Suppressor macrophage treated with lipopolysaccharide for 1 hour (primary cell): ENCODE measurements around the gene LCMT1.
A peak's percentile ranks its signal among the peaks of the same experiment; 100 is the strongest.

Experiments used
- DNase-seq, 3 donors: peaks; one replicate each; pipeline ENCODE4 v3.0.0-alpha.2; 2020 to 2022

LCMT1 gene

DNA sequence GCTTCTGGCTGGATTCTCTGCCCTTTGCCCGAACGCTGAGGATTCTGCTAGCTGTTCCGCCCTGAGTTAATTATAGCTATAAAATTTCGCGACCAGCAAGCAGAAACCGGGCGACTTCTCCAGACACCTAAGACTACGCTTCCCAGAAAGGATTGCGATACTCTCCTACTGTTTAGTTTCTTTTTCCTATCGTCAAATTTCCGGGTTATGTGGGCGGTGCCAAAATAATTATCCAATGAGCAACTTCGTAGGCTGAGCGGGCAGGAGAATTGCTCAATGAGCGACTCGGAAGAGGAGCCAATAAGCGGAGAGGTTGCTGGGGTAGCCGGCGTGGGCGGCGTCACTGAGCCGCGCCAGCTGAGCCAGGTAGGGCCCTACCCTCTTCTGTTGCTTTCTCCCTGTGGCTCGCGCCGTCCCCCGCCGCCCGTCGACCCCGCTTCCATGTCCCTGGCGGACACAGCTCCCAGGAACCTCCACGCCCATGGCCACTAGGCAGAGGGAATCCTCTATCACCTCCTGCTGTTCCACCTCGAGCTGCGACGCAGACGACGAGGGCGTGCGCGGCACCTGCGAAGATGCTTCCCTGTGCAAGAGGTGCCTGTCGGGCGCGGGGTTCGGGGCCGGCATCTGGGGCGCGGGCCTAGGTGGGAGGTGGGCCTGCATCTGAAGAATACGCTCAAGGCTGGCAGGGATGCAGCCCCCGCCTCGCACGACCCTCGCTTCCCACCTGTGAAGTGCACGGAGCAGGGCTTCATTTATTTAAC lies at the start of gene LCMT1:
Gene LCMT1, plus strand, starts transcription at position 340 of the 764 bp plus-strand sequence. Its CDS starts 142 bp downstream, at position 482.
- DNase-seq: peak; percentile 96 to 100 (median 99)

DNA sequence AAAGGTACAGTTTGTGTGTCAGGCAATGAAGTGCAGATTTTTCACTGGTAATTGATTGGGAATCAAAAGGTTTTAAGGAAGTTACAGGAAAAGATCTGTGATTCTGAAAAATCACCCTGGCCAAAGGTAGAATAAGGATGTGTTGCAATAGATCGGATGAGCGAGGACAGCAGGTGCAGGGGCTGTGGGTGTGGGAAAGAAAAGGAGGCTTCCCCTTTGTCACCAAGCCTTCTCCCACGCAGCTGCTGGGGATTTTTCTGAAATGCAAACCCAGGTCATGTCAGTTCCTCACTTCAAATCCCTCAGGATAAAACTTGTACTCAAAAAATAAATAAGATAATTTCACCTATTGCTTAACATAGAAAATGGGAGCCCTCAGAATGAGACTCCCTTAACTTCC lies 48.4 kb upstream of the LCMT1 start:
- peak; percentile 82 to 85 (median 85) for DNase-seq

DNA sequence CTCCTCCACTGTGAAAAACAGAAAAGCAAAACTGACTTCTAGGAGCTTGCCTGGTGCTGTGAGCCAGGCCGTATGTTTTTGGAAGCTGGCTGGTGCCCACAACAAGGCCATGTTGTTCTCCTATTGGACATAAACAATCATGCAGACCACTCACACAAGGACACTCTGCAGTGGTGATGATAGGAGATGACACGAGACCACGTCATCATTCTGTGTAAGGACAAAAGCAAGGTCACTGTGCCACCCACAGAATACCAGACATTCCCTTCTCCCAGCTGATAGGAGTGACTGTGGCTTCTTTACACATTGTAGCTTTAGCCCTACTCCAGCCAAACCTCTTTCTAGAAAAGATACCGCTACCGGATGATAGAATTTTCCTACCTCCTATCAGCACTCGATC lies 47.7 kb upstream of the LCMT1 start:
- DNase-seq: peak; percentile 53 to 67 (median 55)

DNA sequence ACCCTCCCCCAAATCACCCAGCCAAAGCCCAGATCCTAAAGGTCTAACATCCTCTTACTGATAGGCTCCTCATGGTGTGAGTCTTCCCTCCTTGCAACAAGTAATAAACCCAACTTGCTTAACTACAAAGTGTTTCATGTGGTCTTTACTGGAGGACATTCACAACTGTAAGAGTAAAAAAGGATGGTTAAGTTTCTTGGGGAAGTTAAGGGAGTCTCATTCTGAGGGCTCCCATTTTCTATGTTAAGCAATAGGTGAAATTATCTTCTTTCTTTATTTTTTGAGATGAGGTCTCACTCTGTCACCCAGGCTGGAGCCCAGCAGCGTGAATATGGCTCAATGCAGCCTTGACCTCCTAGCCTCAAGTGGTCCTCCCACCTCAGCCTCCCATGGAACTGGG lies 47.3 kb upstream of the LCMT1 start:
- peak in 2 of 3 donors; percentile 16 to 40 for DNase-seq

DNA sequence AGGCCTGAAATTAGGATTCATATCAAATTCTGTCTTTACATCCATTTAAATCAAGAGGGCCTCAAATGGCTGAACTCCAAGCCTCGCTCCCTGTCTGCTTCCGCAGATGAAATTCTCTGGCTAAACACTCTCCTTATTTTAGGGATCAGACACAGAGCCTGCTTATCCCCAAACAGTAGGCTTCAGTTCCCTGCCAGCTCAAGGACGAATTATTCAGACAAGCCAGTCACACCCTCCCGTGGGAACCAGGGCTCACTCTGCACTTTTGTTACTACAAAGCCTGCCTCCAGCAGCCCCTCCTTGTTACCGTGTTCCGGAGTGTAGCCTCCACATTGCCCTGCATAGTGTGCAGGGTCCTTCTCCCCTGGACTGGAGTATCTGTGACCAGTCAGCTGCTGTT lies 46.6 kb upstream of the LCMT1 start:
- no peak for DNase-seq

DNA sequence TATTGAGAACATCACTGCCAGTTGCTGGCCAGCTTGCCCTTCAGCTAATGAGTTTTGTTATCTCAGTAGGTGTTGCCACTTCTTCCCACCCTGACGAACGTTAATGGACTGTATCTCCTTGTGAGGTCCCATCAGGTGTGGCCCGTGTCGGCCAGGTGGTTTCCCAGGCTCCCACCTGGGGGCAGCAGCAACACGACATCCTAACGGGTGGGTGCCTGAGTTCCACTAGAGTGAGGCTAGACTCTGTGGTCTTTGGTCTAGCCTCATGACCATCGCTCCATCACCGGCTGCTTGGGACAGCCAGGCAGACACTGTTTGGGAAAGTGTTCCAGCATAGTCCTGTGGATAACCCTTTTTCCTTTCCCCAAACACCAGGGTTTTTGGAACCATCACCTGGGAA lies 45.6 kb upstream of the LCMT1 start:
- no peak for DNase-seq

DNA sequence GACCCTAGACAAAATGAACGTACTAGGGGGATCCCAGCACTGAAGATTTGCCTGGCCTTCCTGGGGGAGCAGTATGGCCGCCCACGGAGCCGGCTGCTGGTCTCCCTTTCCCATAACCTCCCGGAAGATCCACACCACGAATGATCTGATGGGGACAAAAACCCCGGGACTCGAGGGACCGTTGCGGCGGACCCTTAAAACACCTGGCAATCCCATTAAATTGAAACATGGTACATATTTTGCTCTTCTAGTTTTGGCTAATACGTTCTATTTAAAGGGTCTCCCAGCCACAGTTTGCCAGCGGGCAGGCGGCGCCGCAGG lies 45.2 kb upstream of the LCMT1 start:
- no peak for DNase-seq

DNA sequence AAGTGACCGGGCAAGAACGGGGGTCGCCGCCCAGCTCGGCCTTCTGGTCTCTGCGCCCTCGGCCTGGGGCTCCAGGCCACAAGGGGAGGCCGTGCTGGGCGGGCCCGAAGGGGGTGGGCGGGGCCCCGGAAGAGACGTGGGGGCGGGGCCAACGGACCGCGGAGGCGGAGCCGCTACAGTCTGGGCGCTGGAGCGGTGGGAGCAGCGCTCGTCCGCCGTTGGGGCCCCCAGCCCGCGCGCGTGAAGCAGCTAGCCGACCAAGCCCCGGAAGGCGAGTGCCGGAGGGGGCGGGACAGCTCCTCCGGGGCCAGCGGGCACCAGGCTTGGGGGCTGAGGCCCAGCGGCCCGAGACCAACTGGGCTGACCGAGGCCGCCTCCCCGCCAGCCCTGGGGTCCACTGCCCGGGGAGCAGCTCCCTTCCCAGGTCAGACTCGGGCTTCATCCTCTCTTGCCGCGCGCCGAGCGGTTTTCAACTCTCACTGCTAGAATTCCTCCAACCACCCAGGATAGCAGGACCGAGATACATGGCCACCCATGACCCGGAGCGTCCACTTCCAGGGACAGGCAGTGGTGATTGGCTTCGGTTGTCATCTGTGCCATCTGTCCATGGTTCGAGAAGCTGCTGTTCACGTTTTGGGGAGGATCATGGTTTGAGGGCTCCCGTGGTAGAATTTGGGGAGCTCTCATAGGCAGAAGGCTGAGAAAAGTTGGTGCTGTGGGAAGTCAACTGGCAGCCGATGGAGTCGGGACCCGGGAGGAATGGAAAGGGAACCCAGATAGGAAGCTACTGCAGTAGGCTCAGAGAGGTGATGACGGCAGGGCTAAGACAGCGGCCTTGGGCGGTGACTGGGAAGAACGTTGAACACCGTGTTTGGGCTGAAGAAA lies 44.6 kb upstream of the LCMT1 start:
- peak; percentile 83 to 95 (median 90) for DNase-seq

DNA sequence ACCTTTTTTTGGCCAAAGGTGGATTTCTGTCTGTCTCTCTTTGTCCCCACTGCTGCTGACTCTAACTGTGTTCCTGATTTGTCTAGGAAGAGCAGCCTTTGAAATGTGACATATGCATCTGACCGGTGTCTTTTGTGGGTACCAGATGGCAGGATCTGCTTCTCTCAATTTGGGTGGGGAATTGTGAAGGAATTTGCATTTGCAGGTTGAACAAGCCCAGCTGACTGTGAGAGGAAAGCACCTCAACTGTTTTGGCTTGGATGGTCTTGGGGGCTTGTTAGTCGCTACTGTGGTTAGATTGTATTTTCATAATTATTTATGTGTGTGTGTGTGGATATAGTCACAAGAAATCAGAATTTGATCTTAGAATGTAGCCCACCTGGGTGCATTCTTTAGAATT lies 37.7 kb upstream of the LCMT1 start:
- no peak for DNase-seq

DNA sequence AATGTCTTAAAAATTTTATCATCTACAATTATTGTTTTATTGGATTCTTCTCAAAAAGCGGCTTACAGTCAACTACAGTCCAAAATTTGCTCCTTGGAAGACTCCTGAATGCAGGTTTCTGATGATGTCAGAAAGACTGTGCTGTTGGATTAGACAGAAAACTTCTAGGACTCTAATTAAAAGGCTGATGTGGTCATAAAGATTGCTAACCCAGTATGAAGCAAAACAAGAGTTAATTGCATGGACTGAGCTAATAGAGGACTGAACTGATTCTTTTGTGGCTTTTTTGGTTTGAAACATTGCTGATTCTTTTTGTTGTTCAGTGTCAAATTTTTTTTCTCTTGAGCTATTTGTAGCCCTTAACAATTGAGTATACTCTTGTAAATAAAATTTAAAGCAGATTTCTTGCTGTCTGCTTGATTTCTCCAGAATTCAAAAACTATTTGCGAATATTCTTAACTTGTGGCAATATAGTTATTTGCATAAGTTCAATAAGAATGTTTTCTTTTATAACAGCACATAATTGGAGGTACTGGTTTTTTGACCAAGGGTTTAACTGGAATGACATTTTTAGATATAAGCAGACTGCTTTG lies 33.1 kb upstream of the LCMT1 start:
- DNase-seq: no peak

DNA sequence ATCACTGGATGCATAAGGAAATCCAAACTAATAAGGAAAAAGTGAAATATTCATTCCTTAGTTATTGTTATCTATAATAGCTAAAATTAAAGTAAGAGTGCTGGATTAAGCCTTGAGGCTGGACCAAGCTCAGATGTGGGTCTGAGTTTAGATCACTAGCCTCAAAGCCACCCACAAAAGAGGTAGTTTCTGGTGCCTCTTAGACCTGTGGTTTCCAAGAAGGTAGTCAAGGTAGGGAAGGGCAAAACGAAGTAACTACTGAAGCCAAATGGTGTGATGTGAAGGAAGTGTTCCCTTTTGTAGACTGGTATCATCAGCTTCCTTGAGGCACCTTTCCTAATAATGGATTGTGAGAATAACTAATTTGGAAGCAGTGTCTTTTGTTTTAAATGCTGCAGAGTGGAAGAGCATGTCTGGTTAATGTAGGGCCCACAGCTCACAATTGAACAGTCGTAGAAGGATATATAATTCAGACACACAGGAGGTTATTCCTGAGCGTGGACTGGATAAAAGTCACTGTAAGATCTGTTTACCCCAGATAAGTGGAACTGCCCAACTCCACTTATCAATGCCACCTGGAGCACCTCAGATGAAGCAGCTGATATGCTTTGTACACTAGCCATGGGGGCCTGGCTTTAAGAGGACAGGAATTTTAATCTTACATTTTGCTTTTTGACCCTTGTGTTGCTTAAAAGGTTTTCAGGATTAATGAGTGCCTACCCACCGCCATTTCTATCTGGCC lies 31.7 kb upstream of the LCMT1 start:
- no peak for DNase-seq

DNA sequence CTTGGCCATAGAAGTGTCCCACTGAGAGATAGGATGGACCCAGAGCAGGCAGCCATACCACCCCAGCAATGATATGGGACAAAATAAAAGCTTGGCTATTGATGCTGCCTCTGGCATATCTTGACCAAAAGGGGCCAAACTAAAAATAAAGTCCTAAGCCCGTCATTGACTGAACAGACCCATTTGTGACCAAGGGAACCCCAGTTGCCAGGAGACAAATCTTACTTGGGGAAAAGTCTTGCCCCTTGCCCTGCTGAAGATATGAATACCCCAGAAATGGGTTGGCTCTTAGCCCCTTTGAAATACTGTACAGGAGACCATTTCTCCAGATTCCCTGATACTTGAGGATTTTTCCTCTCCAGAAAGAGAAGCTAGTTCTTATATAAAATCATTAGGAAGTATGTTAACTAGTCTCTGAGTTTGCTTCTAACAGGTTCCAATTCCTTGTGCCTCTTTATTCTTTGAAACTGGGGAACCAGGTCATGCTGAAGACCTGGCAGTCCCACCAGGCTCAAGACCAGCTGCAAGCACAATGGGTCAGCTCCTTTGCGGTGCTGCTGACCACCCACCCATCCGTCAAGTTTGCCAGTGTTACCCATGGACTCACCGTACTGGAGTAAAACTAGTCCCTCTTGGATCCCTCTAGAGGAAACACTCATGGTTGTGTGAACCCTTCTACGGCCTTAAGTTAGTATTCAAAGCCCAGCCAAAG lies 31.0 kb upstream of the LCMT1 start:
- no peak for DNase-seq

DNA sequence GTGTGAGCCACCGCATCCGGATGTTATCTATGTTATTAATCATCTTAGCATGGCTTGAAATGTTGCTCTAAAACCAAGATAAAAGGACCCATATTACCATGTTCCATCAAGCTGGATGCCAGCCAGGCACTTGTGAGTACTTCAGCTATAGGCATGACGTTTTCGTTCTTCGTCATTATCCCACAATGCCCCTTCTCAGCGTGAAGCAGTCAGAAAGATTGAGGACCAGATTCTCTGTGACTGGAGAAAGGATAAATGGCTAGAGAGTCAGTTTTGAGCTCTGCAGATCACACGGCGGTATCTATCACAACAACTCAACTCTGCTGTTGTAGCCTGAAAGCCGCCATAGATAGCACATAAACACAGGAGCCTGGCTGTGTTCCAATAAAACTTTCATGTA lies 29.8 kb upstream of the LCMT1 start:
- no peak for DNase-seq

DNA sequence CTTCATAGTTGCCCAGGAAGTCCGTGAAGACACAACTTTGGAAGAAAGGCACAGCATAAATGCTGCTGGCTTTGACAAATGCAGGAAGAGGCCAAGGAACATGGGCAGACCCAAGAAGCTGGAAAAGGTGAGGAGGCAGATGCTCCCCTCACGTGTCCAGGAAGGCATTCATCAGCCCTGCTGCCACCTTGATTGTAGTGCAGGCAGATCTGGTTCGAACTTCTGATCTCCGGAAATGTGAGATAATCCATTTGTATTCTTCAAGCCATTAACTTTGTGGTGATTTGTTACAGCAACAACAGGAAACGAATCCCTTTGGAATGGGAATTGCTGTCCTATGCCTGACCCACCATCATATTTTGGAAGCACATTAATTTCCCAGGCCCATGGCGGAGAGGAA lies 28.5 kb upstream of the LCMT1 start:
- no peak for DNase-seq

DNA sequence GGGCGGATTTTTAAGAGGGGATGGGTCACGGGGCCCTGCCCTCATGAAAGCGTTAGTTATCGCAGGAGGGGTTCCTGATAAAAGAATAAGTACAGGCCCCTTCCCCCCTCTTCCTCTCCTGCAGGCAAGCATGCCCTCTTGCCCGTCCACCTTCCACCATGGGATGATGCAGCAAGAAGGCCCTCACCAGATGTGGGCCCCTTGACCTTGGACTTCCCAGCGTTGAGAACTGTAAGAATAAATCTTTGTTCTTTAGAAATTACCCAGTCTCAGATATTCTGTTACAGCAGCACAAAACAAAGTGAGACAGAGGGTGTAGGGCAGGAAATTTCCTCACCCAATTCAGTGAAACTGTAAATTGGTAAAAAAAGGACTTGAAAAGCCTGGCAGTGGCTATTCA lies 27.8 kb upstream of the LCMT1 start:
- no peak for DNase-seq

DNA sequence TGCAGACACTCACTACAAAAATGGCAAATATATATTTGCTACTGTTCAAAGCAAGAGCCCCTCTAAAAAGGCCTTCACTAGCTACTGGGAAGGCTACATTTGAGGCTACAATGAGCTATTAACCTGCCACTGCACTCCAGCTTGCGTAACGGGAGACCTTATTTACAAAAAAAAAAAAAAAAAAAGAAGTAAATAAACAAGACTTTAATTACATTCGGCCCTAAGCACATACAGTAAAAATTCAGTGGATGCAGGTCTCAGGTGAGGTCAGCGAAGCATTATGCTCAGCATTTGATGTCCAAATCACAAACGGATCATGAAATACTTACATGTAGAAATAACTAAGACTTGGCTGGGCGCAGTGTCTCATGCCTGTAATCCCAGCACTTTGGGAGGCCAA lies 26.7 kb upstream of the LCMT1 start:
- no peak for DNase-seq

DNA sequence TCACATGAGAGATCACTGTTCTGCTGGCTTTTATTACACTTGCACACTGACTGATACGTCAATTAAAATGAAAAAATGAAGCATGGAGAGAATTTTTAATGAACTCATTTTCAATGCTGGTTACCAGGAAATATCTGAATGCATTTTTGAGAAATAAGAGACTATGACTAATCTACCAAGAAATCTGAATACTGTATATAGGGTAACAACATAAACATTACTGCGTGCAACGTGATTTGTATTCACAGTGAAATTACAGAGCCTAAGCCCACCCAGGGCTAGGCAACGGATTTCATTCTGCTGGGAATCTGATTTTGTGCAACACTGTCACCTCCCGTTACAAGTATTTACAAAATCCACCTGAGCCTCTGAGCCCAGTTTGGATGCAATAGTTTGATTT lies 23.8 kb upstream of the LCMT1 start:
- no peak for DNase-seq

DNA sequence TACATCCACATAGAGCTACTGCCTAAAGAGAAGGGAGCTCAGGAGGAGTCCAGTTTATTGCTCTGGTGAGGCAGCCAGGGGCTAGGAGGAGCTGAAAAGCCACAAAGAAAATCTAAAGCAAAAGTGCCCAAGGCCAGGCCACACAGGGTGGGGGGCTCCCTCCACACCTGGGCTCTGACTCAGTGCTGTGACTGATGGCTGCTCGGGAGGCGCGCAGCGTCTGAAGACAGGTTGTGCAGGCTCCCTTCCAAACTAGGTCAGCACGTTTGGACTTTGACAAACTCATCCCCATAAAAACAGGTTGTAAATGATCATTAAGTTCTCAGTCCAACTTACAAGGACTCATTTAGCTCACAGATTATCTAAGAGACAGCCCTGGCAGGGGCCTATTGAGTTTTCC lies 22.2 kb upstream of the LCMT1 start:
- no peak for DNase-seq

DNA sequence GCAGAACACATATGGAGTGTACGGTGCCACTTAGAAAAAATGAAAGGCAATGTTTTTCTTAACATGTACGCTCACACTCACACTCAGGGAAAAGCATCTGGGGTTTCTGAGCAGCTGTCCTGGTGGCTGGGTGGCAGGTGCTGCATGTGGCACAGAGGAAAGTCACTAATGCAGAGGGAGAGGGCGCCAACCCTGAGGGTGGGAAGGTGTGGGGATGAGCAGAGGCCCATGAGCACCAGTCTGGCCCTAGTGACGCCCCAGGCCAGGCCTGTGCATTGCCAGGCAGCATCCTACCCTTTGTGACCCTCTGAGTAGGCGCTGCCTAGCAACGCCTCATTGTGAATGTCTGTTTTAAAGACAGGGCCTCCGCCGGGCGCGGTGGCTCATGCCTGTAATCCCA lies 19.1 kb upstream of the LCMT1 start:
- no peak for DNase-seq

DNA sequence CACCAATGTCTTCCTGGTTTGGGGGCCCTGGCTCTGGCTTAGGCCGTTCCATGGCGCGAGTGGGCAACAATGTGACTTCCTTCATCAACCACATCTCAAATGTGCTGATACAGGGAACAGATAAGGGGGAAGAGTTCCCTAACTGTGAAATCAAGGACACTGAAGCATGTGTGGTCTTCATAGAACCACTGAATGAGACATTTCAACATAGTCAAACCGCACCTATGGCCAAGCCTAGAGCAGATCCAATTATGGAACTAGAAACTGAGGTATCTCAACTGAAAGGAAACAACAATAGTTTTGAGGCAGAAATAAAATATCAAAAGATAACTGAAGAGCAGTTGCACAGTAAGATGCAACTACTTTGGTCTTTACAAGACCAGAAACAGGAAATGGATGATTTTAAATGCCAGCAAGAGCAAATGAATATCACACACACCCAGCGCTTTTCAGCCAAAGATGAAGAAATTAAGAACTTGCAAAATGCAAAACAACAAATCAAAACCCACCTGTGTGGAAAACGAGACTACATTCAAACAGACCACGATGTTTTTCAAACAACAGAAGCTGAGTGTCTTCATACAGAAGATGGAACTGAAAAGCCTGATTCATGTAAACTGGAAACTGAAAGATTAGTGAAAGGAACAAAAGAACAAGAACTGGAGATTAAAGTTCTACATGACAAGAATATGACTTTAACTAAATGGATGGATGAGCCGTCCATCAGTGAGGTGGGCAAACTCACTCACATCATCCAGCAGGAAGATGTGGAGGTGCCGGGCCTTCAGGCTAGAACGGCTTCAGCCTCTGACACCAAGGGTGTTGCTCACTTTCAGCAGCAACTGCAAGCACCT lies 18.1 kb upstream of the LCMT1 start:
- peak; percentile 14 to 19 (median 17) for DNase-seq

DNA sequence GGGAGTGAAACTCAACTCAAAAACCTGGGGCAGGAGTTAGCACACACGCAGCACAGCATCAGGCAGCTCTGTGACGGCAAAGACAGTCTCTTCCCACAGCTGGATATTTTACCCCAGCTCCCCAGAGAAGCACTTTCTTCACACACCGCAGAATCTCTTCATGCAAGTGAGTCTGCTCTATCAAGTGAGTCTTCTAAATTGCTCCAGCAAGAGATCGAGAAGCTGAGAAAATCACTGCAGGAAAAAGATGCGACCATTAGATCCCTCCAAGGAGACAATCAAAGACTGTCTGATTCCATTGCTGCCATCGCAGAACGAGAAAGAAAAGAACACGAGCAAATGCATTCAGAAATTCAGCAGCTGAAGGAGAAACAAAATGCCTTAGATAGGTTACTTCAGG lies 16.9 kb upstream of the LCMT1 start:
- no peak for DNase-seq

DNA sequence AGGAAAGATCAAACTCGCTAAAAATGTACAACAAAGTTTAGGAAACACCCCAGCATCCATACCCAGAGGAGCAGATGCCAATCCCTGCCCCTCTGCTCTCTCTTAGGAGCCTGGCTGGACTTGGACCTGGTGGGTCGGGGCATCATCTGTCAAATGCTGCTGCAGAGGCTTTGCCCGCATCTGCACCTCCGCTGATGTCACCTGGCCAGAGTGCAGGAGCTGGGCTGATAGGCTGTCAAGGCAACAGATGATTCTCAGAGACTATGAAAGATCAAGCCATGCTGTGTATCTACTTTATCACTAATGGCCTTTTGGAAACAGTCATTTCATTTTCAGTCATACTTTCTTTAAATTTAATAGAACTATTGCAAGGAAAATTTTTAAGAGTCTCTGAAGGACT lies 15.9 kb upstream of the LCMT1 start:
- DNase-seq: no peak
